ENCODE data around the gene HS3ST6.
"Not testable (repeated sequence)": the region's sequence is repeated elsewhere in the genome, so short reads cannot be mapped to it uniquely, and the experiment has no call there.

HS3ST6 gene

DNA sequence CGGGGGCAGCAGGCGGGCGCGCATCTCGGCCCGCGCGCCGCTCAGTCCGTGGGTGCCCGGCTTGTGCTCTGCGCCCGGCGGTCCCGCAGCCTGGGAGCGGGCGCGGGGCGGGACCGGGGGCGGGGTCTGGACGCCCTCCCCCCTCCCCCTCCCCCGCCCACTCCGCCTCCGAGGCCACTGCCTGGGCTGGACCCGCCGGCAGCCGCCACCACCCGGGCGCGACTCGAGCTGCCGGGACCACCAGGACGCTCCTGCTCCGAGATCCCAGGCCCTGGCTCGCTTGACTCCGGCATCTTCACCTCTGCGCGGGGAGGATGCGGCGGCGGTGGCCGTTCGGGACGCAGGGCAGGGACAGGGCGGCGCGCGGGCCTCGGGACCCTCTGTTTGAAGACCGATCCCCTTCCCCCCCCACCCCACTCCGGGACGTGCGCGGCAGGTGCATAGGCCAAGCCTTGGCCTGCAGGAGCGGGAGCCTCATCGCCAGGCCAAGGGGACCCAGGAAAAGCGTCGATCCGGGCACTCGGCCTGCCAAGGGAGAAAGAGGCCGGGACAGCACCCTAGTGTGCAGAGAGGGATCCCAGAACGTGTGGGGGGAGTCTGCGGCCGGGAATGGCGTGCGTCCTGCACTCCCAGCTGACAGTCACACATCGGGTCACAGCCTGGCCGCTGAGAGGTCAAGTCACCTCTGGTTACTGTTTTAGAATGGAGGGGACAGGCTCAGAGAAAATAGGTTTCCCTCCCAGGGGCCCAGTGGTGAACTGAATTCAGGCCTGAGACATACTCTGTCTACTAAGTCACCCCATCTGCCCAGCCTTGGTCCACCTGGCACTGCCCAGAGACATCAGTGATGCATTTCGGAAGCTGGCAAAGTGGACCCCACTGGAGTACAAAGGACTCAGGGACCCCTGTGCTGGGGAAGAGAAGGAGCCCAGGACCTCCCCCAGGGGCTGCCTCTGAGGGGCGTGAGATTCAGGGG, at the start of gene HS3ST6:
Gene HS3ST6 (minus strand): TSS at position 65 of the 976 bp plus-strand sequence. CDS start 92 bp downstream, outside the sequence.
- no peak for DNase-seq

GRCh38 chr16:1966460-1966859, 48.2 kb upstream of the HS3ST6 start, which contains the start of gene RNF151:
TSS of gene RNF151 (plus strand) at chr16:1966856. CDS start at chr16:1966882, 26 bp downstream.
- DNase-seq = no peak

DNA sequence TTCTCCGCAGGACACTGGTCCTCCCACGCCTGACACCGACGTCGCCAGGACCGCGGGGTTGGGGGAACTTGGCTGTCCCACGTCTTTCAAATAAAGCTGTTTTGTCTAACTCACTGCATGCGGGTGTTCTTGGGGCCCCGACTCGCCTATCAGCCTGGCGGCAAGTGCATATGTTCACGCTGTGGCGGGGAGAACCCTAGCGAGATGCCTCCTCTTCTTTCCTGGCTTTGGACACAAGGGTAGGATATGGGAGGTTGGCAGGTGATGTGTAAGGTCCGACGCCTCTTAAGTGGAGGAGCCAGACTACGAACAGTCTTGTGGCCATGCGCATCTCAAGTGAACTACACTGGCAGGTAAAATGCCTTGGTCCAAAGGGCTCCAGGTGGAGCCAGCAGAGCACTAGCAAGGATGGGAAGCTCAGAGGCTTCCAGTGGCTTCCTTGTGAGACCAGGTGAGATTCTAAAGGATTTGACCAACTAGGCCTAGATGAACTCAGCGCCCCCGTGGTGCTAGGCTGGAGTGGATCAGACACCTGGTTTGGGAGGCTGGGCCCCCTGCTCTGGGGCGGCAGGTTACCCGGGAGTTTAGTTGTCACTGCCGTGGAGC, 47.3 kb upstream of the HS3ST6 start:
- DNase-seq = no peak

- DNase-seq = peak; percentile 96
These were observed 46.5 kb upstream of the HS3ST6 start, which contains the start of gene RPS2 for GRCh38 chr16:1964506-1965395. TSS of gene RPS2 (minus strand) at chr16:1964826. CDS start at chr16:1964625, 201 bp downstream.

GRCh38 chr16:1963806-1964505, 45.7 kb upstream of the HS3ST6 start:
- DNase-seq = no peak

DNA sequence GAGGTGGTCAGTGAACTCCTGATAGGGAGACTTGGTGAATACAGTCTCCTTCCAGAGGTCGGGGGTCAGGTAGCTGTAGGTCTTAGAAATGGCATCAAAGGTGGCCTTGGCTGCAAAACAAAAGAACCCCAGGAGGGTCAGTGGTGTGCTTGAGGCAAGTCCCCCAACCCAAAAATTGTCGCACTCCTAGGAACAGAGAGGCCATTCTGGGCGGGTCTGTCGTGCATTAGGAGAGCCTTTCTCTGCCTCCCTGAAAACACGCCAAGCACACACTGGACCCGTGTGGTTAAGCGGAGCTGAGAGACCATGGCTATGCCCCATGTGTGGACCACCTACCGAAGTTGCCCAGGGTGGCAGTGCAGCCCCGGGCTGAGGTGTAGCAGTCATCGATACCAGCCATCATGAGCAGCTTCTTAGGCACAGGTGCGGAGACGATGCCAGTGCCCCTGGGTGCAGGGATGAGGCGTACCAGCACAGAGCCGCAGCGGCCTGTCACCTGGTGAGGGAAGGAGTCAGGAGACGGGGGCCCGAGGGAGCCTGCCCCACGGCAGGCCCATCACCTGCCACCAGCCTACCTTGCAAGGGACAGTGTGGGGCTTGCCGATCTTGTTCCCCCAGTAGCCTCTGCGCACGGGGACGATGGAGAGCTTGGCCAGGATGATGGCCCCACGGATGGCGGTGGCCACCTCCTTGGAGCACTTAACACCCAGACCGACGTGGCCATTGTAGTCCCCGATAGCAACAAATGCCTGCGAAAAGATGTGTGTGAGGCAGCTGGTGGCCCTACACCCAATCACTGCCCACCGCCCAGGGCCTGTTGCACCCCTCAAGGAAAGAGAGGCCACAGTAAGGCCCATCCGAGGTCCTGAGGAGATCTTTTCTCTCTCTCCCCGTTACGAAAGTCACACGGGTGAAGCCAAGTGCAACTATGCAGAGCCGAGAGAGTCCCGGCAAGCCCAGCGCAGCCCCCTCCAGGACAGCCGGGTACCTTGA, 44.2 kb upstream of the HS3ST6 start:
- not testable (repeated sequence) for DNase-seq

GRCh38 chr16:1961651-1962067, 43.4 kb upstream of the HS3ST6 start:
- DNase-seq = no peak

- peak; percentile 82 for DNase-seq
These were observed 42.7 kb upstream of the HS3ST6 start for GRCh38 chr16:1960665-1961630.

- peak; percentile 66 for DNase-seq
These were observed 41.2 kb upstream of the HS3ST6 start, which contains the start of gene NDUFB10 for GRCh38 chr16:1959269-1960039. TSS of gene NDUFB10 (plus strand) at chr16:1959538. CDS start at chr16:1959625, 87 bp downstream.

DNA sequence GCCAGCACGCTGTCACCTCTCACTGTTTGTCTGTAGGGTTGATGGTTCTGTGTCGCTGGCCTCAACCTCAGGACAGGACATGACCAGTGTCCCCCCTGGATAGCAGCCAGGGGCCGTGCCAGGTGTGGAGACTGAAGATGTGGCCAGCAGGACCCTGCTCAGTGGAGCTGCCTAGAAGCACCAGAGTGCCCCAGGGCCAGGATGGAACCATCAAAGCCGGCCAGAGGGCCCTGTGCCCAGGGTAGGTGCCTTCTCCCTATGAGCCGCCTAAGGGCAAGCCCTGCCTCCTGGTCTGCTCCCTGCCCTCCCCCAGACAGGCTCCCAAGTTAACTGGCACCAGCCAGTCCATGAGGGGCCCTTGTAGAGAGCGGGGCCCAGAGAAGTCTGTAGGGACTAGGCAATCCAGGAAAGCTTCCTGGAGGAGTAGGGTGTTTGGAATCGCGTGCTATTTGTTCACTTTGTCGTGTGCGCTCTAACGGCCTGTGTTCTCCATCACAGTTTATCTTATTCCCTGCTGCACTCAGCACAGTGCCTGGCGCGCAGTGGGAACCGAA, 40.6 kb upstream of the HS3ST6 start:
- no peak for DNase-seq

DNA sequence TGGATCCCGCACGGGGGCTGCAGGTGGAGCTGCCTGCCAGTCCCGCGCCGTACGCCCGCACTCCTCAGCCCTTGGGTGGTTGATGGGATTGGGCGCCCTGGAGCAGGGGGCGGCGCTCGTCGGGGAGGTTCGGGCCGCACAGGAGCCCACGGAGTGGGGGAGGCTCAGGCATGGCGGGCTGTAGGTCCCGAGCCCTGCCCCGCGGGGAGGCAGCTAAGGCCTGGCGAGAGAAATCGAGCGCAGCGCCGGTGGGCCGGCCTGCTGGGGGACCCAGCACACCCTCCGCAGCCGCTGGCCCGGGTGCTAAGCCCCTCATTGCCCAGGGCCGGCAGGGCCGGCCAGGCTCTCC, 39.9 kb upstream of the HS3ST6 start:
- DNase-seq = not testable (repeated sequence)

DNA sequence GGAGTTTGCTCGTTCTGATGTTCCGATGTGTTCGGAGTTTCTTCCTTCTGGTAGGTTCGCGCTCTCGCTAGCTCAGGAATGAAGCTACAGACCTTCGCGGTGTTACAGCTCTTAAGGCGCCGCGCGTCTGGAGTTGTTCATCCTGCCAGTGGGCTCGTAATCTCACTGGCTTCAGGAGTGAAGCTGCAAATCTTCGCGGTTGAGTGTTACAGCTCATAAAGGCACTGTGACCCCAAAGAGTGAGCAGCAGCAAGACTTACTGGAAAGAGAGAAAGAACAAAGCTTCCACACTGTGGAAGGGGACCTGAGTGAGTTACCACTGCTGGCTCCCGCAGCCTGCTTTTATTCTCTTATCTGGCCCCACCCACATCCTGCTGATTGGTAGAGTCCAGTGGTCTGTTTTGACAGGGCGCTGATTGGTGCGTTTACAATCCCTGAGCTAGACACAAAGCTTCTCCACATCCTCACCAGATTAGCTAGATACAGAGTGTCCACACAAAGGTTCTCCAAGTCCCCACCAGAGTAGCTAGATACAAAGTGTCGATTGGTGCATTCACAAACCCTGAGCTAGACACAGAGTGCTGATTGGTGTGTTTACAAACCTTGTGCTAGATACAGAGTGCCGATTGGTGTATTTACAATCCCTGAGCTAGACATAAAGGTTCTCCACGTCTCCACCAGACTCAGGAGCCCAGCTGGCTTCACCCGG, 39.4 kb upstream of the HS3ST6 start:
- DNase-seq = not testable (repeated sequence)

DNA sequence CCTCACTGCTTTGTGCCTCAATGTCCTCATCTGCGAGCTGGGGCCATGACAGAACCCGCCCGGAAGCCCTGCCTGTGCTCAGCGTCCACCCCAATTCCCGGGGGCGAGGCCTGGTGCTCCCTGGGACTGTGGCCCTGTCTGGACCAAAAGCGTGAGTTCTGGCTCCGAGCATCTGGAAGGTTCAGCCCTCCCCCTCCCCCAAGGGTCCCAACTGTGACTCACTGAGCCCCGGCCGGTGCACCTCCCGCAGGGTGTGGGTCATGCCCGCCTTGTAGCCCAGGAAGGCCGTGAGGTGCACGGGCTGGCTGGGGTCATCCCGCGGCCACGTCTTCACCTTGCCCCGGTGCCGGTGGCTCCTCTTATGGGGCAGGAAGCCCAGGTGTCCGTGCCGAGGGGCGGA, 35.5 kb upstream of the HS3ST6 start:
- no peak for DNase-seq

DNA sequence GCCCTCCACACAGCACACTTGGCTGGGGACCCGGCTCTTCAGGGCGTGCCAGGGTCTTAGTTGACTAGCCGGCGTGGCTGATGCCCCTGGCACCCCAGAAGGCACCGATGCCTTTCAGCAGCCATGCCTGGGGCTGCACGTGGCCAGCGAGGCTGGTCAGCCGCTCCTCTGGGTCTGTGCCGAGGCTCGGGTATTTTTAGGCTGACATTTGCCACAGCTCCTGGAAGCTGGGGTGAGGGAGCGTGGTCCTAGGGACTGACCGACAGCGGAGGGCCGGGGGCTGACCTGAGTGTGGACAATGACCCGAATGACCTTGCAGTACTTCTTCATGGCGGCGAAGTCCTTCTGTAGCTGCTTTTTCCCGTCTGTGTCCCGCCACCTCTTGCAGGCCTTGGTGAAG, 32.3 kb upstream of the HS3ST6 start:
- DNase-seq = no peak

- no peak for DNase-seq
These were observed 31.8 kb upstream of the HS3ST6 start for GRCh38 chr16:1950047-1950446.

- DNase-seq = no peak
These were observed 31.3 kb upstream of the HS3ST6 start for GRCh38 chr16:1949507-1949906.

DNA sequence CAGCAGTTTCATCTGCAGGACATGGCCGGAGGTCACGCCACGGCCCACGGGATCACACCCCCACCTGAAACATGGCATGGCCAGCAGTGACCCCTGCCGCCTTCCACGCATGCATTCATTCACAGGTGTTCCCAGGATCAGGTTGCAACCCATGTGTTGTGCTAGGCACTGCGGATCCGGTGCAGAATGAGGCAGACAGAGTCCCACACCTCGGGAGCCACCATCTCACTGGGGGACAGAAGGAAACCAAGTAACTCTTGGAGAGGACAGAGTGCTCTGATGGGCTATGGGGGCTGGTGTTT, 29.1 kb upstream of the HS3ST6 start:
- no peak for DNase-seq

Measured in NCI-H1694 treated with DMSO at 0.1 percent for 48 hours (cell line).